Endodermal cell (in vitro differentiated cells): ENCODE results near the gene PPEF1. TPM values are rescaled to one million over a fixed set of nuclear protein-coding genes. Genes with fewer than 3 reads are reported as not detected.

Source experiments
- DNase-seq: peaks from one replicate; pipeline ENCODE4 v3.0.0-alpha.2; 2017
- H3K27ac ChIP-seq: 2 replicates; pipeline ENCODE4 v1.5.1; 2013; ENCODE audit warnings: mild to moderate bottlenecking, low read depth, low read length, moderate library complexity
- H3K27me3 ChIP-seq: 2 replicates; pipeline ENCODE4 v1.6.1; 2013; ENCODE audit warnings: mild to moderate bottlenecking, low read length, moderate library complexity; ENCODE audit not compliant: insufficient read depth, control insufficient read depth, poor library complexity, severe bottlenecking
- H3K36me3 ChIP-seq: 2 replicates; pipeline ENCODE4 v1.7.0; 2013; ENCODE audit warnings: mild to moderate bottlenecking, low read length, moderate library complexity; ENCODE audit not compliant: control insufficient read depth, insufficient read depth
- H3K4me1 ChIP-seq: one replicate; pipeline ENCODE4 v1.7.0; 2013; ENCODE audit warnings: low read length; ENCODE audit not compliant: control insufficient read depth, insufficient read depth
- H3K4me3 ChIP-seq: 2 replicates; pipeline ENCODE4 v1.5.1; 2013; ENCODE audit warnings: mild to moderate bottlenecking, low read length, moderate library complexity
- H3K9ac ChIP-seq: 2 replicates; pipeline ENCODE4 v1.6.1; 2013; ENCODE audit warnings: mild to moderate bottlenecking, low read length, moderate library complexity; ENCODE audit not compliant: poor library complexity, severe bottlenecking; ENCODE audit errors: extremely low read depth
- H3K9me3 ChIP-seq: 2 replicates; pipeline ENCODE4 v1.6.1; 2013; ENCODE audit warnings: mild to moderate bottlenecking, low read length, moderate library complexity; ENCODE audit not compliant: control insufficient read depth
- H3K27ac Mint-ChIP-seq: 2 replicates; pipeline ENCODE4 v1.8.0; 2020; ENCODE audit warnings: mixed read lengths
- H3K27me3 Mint-ChIP-seq: 2 replicates; pipeline ENCODE4 v1.8.0; 2021; ENCODE audit warnings: mild to moderate bottlenecking, mixed read lengths; ENCODE audit not compliant: insufficient read depth
- H3K36me3 Mint-ChIP-seq: 2 replicates; pipeline ENCODE4 v1.8.0; 2020; ENCODE audit warnings: low read depth, mixed read lengths
- H3K4me1 Mint-ChIP-seq: 2 replicates; pipeline ENCODE4 v1.8.0; 2020; ENCODE audit warnings: mixed read lengths
- H3K4me3 Mint-ChIP-seq: 2 replicates; pipeline ENCODE4 v1.8.0; 2020; ENCODE audit warnings: mild to moderate bottlenecking, moderate library complexity, mixed read lengths
- H3K9me3 Mint-ChIP-seq: 2 replicates; pipeline ENCODE4 v1.8.0; 2020; ENCODE audit warnings: mild to moderate bottlenecking, mixed read lengths
- CTCF ChIP-seq: fragments of 200-600 bp; sonication (generic); conservative IDR thresholded peaks from 2 replicates; pipeline ENCODE4 v1.5.0; 2021; ENCODE audit warnings: antibody characterized with exemption, mild to moderate bottlenecking
- WGBS, 2 experiments: methylation state at CpG; one replicate each; pipeline versions ENCODE4 v1.1.5 to v1.1.7; 2013; ENCODE audit warnings: missing lambda C conversion rate in 2 of 2, mixed read lengths in 1 of 2; ENCODE audit not compliant: insufficient coverage in 1 of 2, insufficient read length in 1 of 2; 5-methylcytosine and 5-hydroxymethylcytosine counted together
- total RNA-seq, 2 donors: library from RNA; stranded (reverse); fragmentation: NEBNext Ultra II Directional in 1 of 2; extraction: Animal tissue kit (Norgen Biotek cat#: 25700) in 1 of 2; gene quantifications; 2 replicates in 1 of 2; 3 replicates in 1 of 2; pipeline ENCODE4 v1.2.1, GENCODE V29; 2021

The PPEF1 gene
- total RNA-seq, 2 donors from 2014 or later = 0.81 to 4.4 TPM

- Histone ChIP-seq H3K36me3 (no peaks in the 10 kb centered on the region), H3K9ac (no peak overlapping the region), H3K4me3 (no peak overlapping the region), H3K4me1 (no peaks in the 10 kb centered on the region), H3K27ac (no peak overlapping the region), H3K9me3 (no peaks in the 10 kb centered on the region), H3K27me3 (no peaks in the 10 kb centered on the region)
- 99 to 100% methylated on average over 1 to 3 of the region's 5 CpGs for WGBS, 2 experiments
- no peak for TF ChIP-seq CTCF
- Mint-ChIP-seq H3K9me3 (peaks cover 60% of the 10 kb centered on the region), H3K4me3 (no peak overlapping the region), H3K36me3 (no peaks in the 10 kb centered on the region), H3K4me1 (peaks cover 6% of the 10 kb centered on the region), H3K27me3 (no peaks in the 10 kb centered on the region), H3K27ac (no peak overlapping the region)
- no peak for DNase-seq
Measured at GRCh38 chrX:18701621-18702361, 5.7 kb upstream of the PPEF1 start.

- H3K4me3 ChIP-seq = no peak overlapping the region
- H3K9me3 Mint-ChIP-seq = peaks cover 58% of the 10 kb centered on the region
- no peaks in the 10 kb centered on the region for H3K27me3 ChIP-seq
- H3K4me1 ChIP-seq = no peaks in the 10 kb centered on the region
- H3K36me3 ChIP-seq = no peaks in the 10 kb centered on the region
- H3K9ac ChIP-seq = no peak overlapping the region
- H3K27ac ChIP-seq = no peak overlapping the region
- peaks cover 6% of the 10 kb centered on the region for H3K4me1 Mint-ChIP-seq
- no peaks in the 10 kb centered on the region for H3K27me3 Mint-ChIP-seq
- H3K4me3 Mint-ChIP-seq = no peak overlapping the region
- no peak overlapping the region for H3K27ac Mint-ChIP-seq
- no peak for TF ChIP-seq CTCF
- no peaks in the 10 kb centered on the region for H3K36me3 Mint-ChIP-seq
- DNase-seq = no peak
- no peaks in the 10 kb centered on the region for H3K9me3 ChIP-seq
- WGBS, 2 experiments = 84% methylated on average over 8 of the region's 12 CpGs; no CpG with 5 or more reads in 1 of the 2 experiments
Measured at GRCh38 chrX:18702362-18703195, 4.9 kb upstream of the PPEF1 start.

GRCh38 chrX:18709833-18710232 lies 2.4 kb downstream of the PPEF1 start:
- Histone ChIP-seq H3K9me3 (no peaks in the 10 kb centered on the region), H3K9ac (no peak overlapping the region), H3K27me3 (no peaks in the 10 kb centered on the region), H3K27ac (no peak overlapping the region), H3K4me3 (no peak overlapping the region), H3K36me3 (no peaks in the 10 kb centered on the region), H3K4me1 (no peaks in the 10 kb centered on the region)
- Mint-ChIP-seq H3K27me3 (no peaks in the 10 kb centered on the region), H3K36me3 (no peaks in the 10 kb centered on the region), H3K9me3 (peaks cover 58% of the 10 kb centered on the region), H3K4me3 (no peak overlapping the region), H3K4me1 (no peaks in the 10 kb centered on the region), H3K27ac (no peak overlapping the region)
- 100% methylated on average over 1 to 2 of the region's 3 CpGs for WGBS, 2 experiments
- DNase-seq = no peak
- TF ChIP-seq CTCF = peak; percentile 42
